ENCODE results near the gene LRRFIP2. TPM values are rescaled to one million over a fixed set of nuclear protein-coding genes. Genes with fewer than 3 reads are reported as not detected.

LRRFIP2 gene
- total RNA-seq, 2 donors from 2014 or later, result 82.3 to 142 TPM

DNA sequence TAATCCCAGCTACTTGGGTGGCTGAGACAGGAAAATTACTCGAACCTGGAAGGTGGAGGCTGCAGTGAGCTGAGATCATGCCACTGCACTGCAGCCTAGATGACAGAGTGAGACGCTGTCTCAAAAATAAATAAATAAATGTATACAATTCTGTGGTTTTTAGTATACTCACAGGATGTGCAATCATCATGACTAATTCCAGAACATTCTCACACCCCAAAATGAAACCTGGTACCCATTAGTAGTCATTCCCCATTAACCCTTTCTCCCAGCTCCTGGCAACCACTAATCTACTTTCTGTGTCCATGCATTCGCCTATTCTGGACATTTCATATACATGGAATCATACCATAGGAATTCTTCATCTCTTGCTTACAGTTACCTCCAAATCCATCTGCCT lies 44.5 kb downstream of the LRRFIP2 start:
- no peak for DNase-seq (ENCODE audit: low spot score)
- Histone ChIP-seq H3K4me3 (no peak overlapping the region), H3K27me3 (no peaks in the 10 kb centered on the region), H3K27ac (no peak overlapping the region), H3K4me1 (peaks cover 0 to 49% of the 10 kb centered on the region in 2 donors), H3K9me3 (no peaks in the 10 kb centered on the region), H3K36me3 (no peaks in the 10 kb centered on the region)
- TF ChIP-seq, protein P1, sequence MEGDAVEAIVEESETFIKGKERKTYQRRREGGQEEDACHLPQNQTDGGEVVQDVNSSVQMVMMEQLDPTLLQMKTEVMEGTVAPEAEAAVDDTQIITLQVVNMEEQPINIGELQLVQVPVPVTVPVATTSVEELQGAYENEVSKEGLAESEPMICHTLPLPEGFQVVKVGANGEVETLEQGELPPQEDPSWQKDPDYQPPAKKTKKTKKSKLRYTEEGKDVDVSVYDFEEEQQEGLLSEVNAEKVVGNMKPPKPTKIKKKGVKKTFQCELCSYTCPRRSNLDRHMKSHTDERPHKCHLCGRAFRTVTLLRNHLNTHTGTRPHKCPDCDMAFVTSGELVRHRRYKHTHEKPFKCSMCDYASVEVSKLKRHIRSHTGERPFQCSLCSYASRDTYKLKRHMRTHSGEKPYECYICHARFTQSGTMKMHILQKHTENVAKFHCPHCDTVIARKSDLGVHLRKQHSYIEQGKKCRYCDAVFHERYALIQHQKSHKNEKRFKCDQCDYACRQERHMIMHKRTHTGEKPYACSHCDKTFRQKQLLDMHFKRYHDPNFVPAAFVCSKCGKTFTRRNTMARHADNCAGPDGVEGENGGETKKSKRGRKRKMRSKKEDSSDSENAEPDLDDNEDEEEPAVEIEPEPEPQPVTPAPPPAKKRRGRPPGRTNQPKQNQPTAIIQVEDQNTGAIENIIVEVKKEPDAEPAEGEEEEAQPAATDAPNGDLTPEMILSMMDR (IDR thresholded peaks at IDR 0.05), result no peak

DNA sequence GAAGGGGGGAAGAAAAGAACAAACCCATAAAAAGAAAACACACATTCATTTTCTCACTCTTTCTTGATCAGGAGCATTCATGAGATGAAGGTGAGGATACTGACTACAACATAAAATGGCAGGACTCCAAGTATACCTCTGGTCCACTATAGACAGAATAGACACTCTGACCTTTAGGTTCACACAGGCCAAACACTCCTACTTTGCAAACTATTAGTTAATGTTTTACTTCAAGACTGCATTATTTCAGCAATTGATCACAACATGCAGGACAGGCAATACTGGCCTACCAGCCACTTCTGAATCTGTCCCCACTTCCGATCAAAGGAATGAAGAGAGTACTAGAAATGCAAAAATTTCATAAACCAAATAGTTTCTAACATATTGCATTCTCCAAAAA lies 47.0 kb downstream of the LRRFIP2 start:
- H3K4me1 ChIP-seq, result peaks cover 0 to 48% of the 10 kb centered on the region in 2 donors
- TF ChIP-seq, protein P1 (IDR thresholded peaks at IDR 0.05), result no peak
- H3K27ac ChIP-seq, result no peak overlapping the region
- H3K27me3 ChIP-seq, result no peaks in the 10 kb centered on the region
- no peaks in the 10 kb centered on the region for H3K9me3 ChIP-seq
- H3K4me3 ChIP-seq, result no peak overlapping the region
- no peaks in the 10 kb centered on the region for H3K36me3 ChIP-seq
- no peak for DNase-seq (ENCODE audit: low spot score)

GRCh38 chr3:37126856-37127255 lies 47.5 kb downstream of the LRRFIP2 start:
- TF ChIP-seq, protein P1 (IDR thresholded peaks at IDR 0.05), result no peak
- H3K4me1 ChIP-seq, result peaks cover 0 to 43% of the 10 kb centered on the region in 2 donors
- no peaks in the 10 kb centered on the region for H3K9me3 ChIP-seq
- H3K27ac ChIP-seq, result no peak overlapping the region
- H3K4me3 ChIP-seq, result no peak overlapping the region
- no peaks in the 10 kb centered on the region for H3K27me3 ChIP-seq
- H3K36me3 ChIP-seq, result no peaks in the 10 kb centered on the region
- no peak for DNase-seq (ENCODE audit: low spot score)

DNA sequence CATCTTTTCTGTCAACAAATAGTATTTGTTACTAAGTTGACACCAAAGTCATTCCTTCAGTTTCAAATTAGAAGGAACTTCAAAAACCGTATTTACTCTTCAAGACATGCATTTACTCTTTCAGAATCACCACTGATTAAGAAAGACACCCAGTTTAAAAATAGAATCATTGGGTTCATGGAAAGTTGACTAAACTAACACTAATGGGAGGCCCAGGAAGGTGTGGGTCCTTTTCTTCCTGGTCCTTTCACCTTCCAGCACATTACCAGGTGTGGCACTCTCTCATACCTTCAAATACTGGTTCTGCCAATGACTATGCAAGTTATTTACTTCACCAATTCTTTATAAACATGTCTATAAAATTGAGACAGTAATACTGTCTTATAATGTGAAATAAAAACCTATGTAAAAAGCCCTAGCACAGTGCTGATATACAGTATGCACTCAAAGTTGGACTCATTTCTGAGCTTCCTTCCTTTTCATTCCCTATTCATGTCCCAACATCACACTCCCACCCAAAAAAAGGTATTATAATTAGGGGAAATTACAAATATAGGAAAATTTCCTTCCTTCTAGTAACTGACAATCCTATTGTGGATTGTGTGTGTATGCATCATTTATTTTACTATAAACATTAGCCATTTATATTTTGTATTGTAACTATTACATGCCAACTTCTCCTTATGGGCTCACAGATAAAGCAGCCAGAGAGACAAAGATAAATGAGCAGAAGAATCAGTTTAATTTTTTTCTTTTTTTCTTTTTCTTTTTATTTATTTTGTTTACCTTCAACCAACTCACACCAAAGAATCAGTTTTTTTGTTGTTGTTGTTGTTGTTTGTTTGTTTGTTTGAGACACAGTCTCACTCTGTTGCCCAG lies 48.9 kb downstream of the LRRFIP2 start:
- TF ChIP-seq, protein P1 (IDR thresholded peaks at IDR 0.05), result no peak
- H3K27ac ChIP-seq, result peak overlapping the region in 1 of 2 donors; percentile 6
- DNase-seq (ENCODE audit: low spot score), result no peak
- no peaks in the 10 kb centered on the region for H3K9me3 ChIP-seq
- no peaks in the 10 kb centered on the region for H3K36me3 ChIP-seq
- H3K4me3 ChIP-seq, result no peak overlapping the region
- no peaks in the 10 kb centered on the region for H3K27me3 ChIP-seq
- peaks cover 0 to 29% of the 10 kb centered on the region in 2 donors for H3K4me1 ChIP-seq

DNA sequence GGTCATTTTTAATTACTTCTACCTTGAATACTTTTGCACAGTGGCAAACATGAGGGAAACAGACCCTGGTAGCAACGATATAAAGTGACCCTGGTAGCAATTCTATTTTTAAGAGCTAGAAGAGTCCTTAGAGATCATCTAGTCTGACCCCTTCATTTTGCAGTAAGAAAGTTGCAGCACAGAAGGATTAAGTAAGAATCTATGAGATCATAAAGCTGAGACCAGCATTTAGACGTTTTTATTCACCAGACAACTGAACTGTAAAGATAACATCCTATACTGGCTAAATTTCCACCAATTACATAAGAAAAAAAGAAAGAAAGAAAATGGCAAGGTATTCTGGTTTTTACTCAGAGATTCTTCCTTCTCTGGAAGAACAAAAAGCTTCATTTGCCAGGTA lies 49.9 kb downstream of the LRRFIP2 start:
- Histone ChIP-seq H3K9me3 (no peaks in the 10 kb centered on the region), H3K36me3 (no peaks in the 10 kb centered on the region), H3K4me3 (no peak overlapping the region), H3K4me1 (peaks cover 0 to 20% of the 10 kb centered on the region in 2 donors), H3K27me3 (no peaks in the 10 kb centered on the region), H3K27ac (peak overlapping the region in 1 of 2 donors; percentile 6)
- no peak for DNase-seq (ENCODE audit: low spot score)
- TF ChIP-seq, protein P1 (IDR thresholded peaks at IDR 0.05), result no peak

Measured in right atrium auricular region (tissue), 2 donors.